Transverse colon (tissue), 4 donors: ENCODE data around the gene IER5L. TPM values are rescaled to one million over a fixed set of nuclear protein-coding genes. Genes with fewer than 3 reads are reported as not detected.

Experiments used
- DNase-seq: peaks from one replicate; pipeline ENCODE4 v3.0.0-alpha.2; 2019
- H3K27ac ChIP-seq, 4 donors: fragments of 200-600 bp; sonication (generic); 2 replicates each; pipeline ENCODE4 v1.5.1; 2016 to 2018; ENCODE audit warnings: inconsistent platforms in 4 of 4
- H3K27me3 ChIP-seq: fragments of 200-600 bp; sonication (generic); 2 replicates; pipeline ENCODE4 v1.5.1; 2017; ENCODE audit warnings: inconsistent platforms
- H3K36me3 ChIP-seq, 4 donors: fragments of 200-600 bp; sonication (generic); 2 replicates each; pipeline ENCODE4 v1.5.1; 2017 to 2019; ENCODE audit warnings: inconsistent platforms in 4 of 4
- H3K4me1 ChIP-seq, 4 donors: fragments of 200-600 bp; sonication (generic); 2 replicates each; pipeline ENCODE4 v1.5.1; 2017 to 2020; ENCODE audit warnings: inconsistent platforms in 4 of 4
- H3K4me3 ChIP-seq, 4 donors: fragments of 200-600 bp; sonication (generic); 1 replicate in 1 of 4; 2 replicates in 3 of 4; pipeline versions ENCODE4 v1.5.1 to v1.6.1; 2017 to 2019; ENCODE audit warnings: inconsistent platforms in 4 of 4
- H3K9me3 ChIP-seq, 2 donors: fragments of 200-600 bp; sonication (generic); 2 replicates each; pipeline ENCODE4 v1.5.1; 2017 to 2019; ENCODE audit warnings: inconsistent platforms in 2 of 2
- EP300 ChIP-seq: sonication (generic); formaldehyde crosslinking; IDR thresholded peaks from one replicate; pipeline ENCODE4 v1.6.1; 2017; ENCODE audit warnings: antibody characterized with exemption, low read depth
- POLR2A ChIP-seq: fragments of 450-650 bp; IDR thresholded peaks from one replicate; pipeline ENCODE4 v1.6.1; 2016; ENCODE audit warnings: antibody characterized with exemption, mild to moderate bottlenecking, moderate library complexity
- POLR2AphosphoS5 ChIP-seq, 3 donors: sonication (generic); formaldehyde crosslinking; IDR thresholded peaks; one replicate each; pipeline ENCODE4 v1.6.1; 2016; ENCODE audit warnings: antibody characterized with exemption in 3 of 3
- WGBS, 2 donors: methylation state at CpG; one replicate each; pipeline ENCODE4 v1.1.5; 2018; ENCODE audit warnings: low coverage in 1 of 2; 5-methylcytosine and 5-hydroxymethylcytosine counted together
- in situ Hi-C, 4 donors: fragments of 200-750 bp; cut with MboI; loops; one replicate each; pipeline versions ENCODE4 v1.15.0 to v1.15.1; 2017; ENCODE audit warnings: low sequenced_read_pairs in 3 of 4, low pct_ligation_motif_present in 1 of 4, low pct_unique_long_range_greater_than_20kb in 1 of 4
- intact Hi-C: fragments of 100-400 bp; cut with DNase I; formaldehyde crosslinking; loops from one replicate; pipeline ENCODE4 v1.15.1; 2023; ENCODE audit warnings: low total_unique reads
- total RNA-seq, 4 donors: library from RNA; depleted of rRNA; stranded (reverse); fragments of >200 nt; gene quantifications; one replicate each; pipeline ENCODE4 v1.1.0, GENCODE V29; 2016
- TF ChIP-seq, protein P1 (sequence below), 5 experiments: fragments of 200-600 bp in 3 of 5; fragments of 450-650 bp in 2 of 5; sonication (generic) in 3 of 5; IDR thresholded peaks; 1 replicate in 2 of 5; 2 replicates in 3 of 5; pipeline ENCODE4 v1.5.1; 2016 to 2017; ENCODE audit warnings: antibody characterized with exemption in 5 of 5, inconsistent platforms in 3 of 5, mild to moderate bottlenecking in 2 of 5, moderate library complexity in 1 of 5

IER5L gene
- total RNA-seq, 4 donors from 2014 or later = 1.8 to 6.5 (median 5.2) TPM

DNA sequence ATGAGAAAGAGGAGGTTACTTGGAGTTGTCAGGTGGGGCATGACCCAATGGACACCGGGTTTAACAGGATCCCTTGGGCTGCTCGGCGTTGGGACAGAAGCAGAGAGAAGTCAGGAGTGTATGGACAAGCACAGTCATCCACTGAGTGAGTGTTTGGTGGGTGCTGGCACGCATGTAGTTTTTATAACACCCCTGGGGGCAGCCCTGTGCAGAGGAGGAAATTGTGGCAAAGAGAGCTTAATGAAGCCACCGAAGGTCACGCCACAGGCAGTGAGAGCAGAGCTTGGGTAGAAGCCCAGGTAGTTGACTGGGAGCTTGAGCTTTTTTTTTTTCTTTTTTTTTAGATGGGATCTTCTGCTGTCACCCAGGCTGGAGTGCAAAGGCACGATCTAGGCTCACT is 43.2 kb upstream of the IER5L start:
- intact Hi-C loops (no loop called here), in situ Hi-C loops (no loop called here)
- Histone ChIP-seq H3K36me3 (no peaks in the 10 kb centered on the region), H3K9me3 (no peaks in the 10 kb centered on the region), H3K4me1 (peaks cover 0 to 6% (median 0%) of the 10 kb centered on the region in 4 donors), H3K4me3 (no peak overlapping the region), H3K27ac (no peak overlapping the region), H3K27me3 (no peaks in the 10 kb centered on the region)
- no peak for DNase-seq
- TF ChIP-seq EP300 (no peak), POLR2AphosphoS5 (IDR thresholded peaks at IDR 0.05) (no peak), POLR2A (no peak)
- TF ChIP-seq, protein P1, sequence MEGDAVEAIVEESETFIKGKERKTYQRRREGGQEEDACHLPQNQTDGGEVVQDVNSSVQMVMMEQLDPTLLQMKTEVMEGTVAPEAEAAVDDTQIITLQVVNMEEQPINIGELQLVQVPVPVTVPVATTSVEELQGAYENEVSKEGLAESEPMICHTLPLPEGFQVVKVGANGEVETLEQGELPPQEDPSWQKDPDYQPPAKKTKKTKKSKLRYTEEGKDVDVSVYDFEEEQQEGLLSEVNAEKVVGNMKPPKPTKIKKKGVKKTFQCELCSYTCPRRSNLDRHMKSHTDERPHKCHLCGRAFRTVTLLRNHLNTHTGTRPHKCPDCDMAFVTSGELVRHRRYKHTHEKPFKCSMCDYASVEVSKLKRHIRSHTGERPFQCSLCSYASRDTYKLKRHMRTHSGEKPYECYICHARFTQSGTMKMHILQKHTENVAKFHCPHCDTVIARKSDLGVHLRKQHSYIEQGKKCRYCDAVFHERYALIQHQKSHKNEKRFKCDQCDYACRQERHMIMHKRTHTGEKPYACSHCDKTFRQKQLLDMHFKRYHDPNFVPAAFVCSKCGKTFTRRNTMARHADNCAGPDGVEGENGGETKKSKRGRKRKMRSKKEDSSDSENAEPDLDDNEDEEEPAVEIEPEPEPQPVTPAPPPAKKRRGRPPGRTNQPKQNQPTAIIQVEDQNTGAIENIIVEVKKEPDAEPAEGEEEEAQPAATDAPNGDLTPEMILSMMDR (IDR thresholded peaks at IDR 0.05) = no peak
- 77 to 79% methylated on average over 4 to 7 of the region's 7 CpGs for WGBS, 2 donors

DNA sequence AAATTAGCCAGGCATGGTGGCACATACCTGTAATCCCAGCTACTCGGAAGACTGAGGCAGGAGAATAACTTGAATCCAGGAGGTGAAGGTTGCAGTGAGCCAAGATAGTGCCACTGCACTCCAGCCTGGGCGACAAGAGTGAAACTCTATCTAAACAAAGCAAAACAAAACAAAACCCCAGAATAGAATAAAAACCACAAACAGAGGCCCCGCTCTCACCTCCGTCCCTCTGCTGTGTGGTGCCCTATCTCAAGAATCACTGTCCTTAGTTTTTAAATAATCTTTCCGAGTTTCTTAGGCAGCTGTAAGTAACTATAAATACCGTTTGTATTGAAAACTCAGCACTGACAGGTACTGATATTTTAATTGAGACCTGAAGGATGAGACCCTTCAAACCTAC is 42.7 kb upstream of the IER5L start:
- 65 to 74% methylated on average over 4 to 6 of the region's 6 CpGs for WGBS, 2 donors
- no peak overlapping the region for H3K27ac ChIP-seq
- peaks cover 0 to 3% (median 0%) of the 10 kb centered on the region in 4 donors for H3K4me1 ChIP-seq
- intact Hi-C loops = no loop called here
- DNase-seq = no peak
- no peaks in the 10 kb centered on the region for H3K27me3 ChIP-seq
- no peak overlapping the region for H3K4me3 ChIP-seq
- no peaks in the 10 kb centered on the region for H3K36me3 ChIP-seq
- TF ChIP-seq, protein P1 (IDR thresholded peaks at IDR 0.05) = no peak
- TF ChIP-seq POLR2AphosphoS5 (IDR thresholded peaks at IDR 0.05) (no peak), POLR2A (no peak), EP300 (no peak)
- in situ Hi-C loops = no loop called here
- no peaks in the 10 kb centered on the region for H3K9me3 ChIP-seq

DNA sequence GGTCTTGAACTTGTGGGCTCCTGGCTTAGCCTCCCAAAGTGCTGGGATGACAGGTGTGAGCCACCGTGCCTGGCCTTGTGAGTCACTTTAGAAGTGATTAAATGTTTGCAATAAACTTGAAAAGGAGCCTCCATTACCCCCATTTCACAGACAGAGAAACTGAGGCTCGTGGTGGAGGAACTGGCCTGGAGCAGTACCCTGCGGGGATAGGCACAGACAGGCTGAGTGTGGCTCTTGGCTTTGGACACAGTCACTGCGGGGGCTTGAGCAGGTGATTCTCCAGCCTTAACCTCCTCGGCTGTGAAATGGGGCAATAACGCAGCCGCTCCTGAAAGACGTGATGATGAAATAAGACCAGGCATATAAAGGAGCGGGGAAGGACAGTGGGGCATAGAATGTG is 40.9 kb upstream of the IER5L start:
- no peak overlapping the region for H3K4me3 ChIP-seq
- H3K27ac ChIP-seq = no peak overlapping the region
- H3K36me3 ChIP-seq = no peaks in the 10 kb centered on the region
- no peaks in the 10 kb centered on the region for H3K27me3 ChIP-seq
- 80 to 83% methylated on average over 1 to 9 of the region's 9 CpGs for WGBS, 2 donors
- no peak for DNase-seq
- TF ChIP-seq POLR2A = no peak
- TF ChIP-seq, protein P1 (IDR thresholded peaks at IDR 0.05) = no peak
- TF ChIP-seq EP300 = no peak
- TF ChIP-seq POLR2AphosphoS5 (IDR thresholded peaks at IDR 0.05) = no peak
- H3K4me1 ChIP-seq = no peaks in the 10 kb centered on the region
- intact Hi-C loops = no loop called here
- H3K9me3 ChIP-seq = no peaks in the 10 kb centered on the region
- in situ Hi-C loops = no loop called here

DNA sequence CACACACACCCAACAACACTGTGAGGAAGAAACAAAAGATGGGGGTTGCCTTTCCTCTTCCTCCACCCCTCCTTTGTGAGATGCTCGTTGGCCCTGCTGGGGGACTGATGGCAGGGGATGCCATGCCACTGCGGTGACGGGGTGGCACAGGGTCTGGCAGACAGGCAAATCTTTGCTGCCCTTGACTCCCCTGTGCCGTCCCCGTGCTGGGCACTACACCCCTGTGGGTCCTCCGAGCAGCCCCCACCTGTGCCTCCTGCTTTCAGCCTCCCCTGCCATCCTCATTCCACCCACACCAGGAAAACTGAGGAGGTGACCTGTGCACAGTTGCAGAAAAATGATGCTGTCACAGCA is 40.2 kb upstream of the IER5L start:
- Histone ChIP-seq H3K36me3 (no peaks in the 10 kb centered on the region), H3K27ac (no peak overlapping the region), H3K27me3 (no peaks in the 10 kb centered on the region), H3K4me1 (no peaks in the 10 kb centered on the region), H3K4me3 (no peak overlapping the region), H3K9me3 (no peaks in the 10 kb centered on the region)
- intact Hi-C loops = no loop called here
- TF ChIP-seq EP300 (no peak), POLR2AphosphoS5 (IDR thresholded peaks at IDR 0.05) (no peak), POLR2A (no peak)
- TF ChIP-seq, protein P1 (IDR thresholded peaks at IDR 0.05) = no peak
- in situ Hi-C loops = no loop called here
- DNase-seq = no peak
- 65% methylated on average over 6 of the region's 6 CpGs; no CpG with 5 or more reads in 1 of the 2 donors for WGBS, 2 donors
